Sigmoid colon (tissue), 4 donors: Measurements from ENCODE around the gene OTOGL.

Experiments
- EP300 ChIP-seq, 4 donors: sonication (generic); formaldehyde crosslinking; IDR thresholded peaks; one replicate each; pipeline ENCODE4 v1.6.1; 2017; ENCODE audit warnings: antibody characterized with exemption in 4 of 4
- POLR2A ChIP-seq, 2 donors: fragments of 450-650 bp; IDR thresholded peaks; one replicate each; pipeline ENCODE4 v1.6.1; 2016; ENCODE audit warnings: antibody characterized with exemption in 2 of 2, mild to moderate bottlenecking in 2 of 2, moderate library complexity in 2 of 2
- POLR2AphosphoS5 ChIP-seq, 4 donors: sonication (generic); formaldehyde crosslinking; IDR thresholded peaks; one replicate each; pipeline ENCODE4 v1.6.1; 2017; ENCODE audit warnings: antibody characterized with exemption in 4 of 4
- TF ChIP-seq, protein P1 (sequence below), 4 experiments: fragments of 450-650 bp in 3 of 4; fragments of 200-600 bp in 1 of 4; IDR thresholded peaks; one replicate each; pipeline ENCODE4 v1.5.1; 2016 to 2019; ENCODE audit warnings: antibody characterized with exemption in 4 of 4, mild to moderate bottlenecking in 3 of 4, moderate library complexity in 2 of 4

GRCh38 chr12:80086025-80086424, 13.3 kb upstream of the OTOGL start:
- TF ChIP-seq, protein P1, sequence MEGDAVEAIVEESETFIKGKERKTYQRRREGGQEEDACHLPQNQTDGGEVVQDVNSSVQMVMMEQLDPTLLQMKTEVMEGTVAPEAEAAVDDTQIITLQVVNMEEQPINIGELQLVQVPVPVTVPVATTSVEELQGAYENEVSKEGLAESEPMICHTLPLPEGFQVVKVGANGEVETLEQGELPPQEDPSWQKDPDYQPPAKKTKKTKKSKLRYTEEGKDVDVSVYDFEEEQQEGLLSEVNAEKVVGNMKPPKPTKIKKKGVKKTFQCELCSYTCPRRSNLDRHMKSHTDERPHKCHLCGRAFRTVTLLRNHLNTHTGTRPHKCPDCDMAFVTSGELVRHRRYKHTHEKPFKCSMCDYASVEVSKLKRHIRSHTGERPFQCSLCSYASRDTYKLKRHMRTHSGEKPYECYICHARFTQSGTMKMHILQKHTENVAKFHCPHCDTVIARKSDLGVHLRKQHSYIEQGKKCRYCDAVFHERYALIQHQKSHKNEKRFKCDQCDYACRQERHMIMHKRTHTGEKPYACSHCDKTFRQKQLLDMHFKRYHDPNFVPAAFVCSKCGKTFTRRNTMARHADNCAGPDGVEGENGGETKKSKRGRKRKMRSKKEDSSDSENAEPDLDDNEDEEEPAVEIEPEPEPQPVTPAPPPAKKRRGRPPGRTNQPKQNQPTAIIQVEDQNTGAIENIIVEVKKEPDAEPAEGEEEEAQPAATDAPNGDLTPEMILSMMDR (IDR thresholded peaks at IDR 0.05): no peak
- TF ChIP-seq POLR2A (IDR thresholded peaks at IDR 0.05) (no peak), POLR2AphosphoS5 (IDR thresholded peaks at IDR 0.05) (no peak), EP300 (IDR thresholded peaks at IDR 0.05) (no peak)
